Measurements from ENCODE around the gene PPP2R5E. TPM values are rescaled to one million over a fixed set of nuclear protein-coding genes. Genes with fewer than 3 reads are reported as not detected.

The PPP2R5E gene
- total and polyA plus RNA-seq, 8 donors: 33.4 to 45.3 (median 38.5) TPM

DNA sequence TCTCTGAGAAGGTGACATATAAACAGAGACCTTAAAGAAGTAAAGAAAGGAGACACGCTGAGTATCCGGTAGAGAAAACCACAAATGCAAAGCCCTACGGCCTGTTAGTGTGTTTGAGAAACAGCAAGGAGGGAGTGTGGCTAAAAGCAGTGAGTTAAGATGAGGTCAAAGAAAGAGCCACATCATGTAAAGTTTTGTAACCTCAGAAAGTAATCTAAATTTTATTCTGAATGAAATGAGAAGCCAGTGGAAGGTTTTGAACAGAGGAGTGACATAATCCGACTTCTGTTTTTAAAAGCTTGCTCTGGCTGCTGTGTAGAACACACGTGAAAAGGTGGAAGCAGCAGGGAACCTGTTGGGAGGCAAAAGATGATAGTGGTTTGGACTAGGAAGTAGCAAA, 32.6 kb downstream of the PPP2R5E start:
- Histone ChIP-seq H3K27ac (no peak overlapping the region), H3K9me3 (no peaks in the 10 kb centered on the region), H3K4me3 (no peak overlapping the region), H3K36me3 (no peaks in the 10 kb centered on the region), H3K27me3 (no peaks in the 10 kb centered on the region), H3K4me1 (peaks cover 0 to 16% of the 10 kb centered on the region in 2 donors)
- ATAC-seq (no peak), DNase-seq (no peak)
- TF ChIP-seq, protein P1, sequence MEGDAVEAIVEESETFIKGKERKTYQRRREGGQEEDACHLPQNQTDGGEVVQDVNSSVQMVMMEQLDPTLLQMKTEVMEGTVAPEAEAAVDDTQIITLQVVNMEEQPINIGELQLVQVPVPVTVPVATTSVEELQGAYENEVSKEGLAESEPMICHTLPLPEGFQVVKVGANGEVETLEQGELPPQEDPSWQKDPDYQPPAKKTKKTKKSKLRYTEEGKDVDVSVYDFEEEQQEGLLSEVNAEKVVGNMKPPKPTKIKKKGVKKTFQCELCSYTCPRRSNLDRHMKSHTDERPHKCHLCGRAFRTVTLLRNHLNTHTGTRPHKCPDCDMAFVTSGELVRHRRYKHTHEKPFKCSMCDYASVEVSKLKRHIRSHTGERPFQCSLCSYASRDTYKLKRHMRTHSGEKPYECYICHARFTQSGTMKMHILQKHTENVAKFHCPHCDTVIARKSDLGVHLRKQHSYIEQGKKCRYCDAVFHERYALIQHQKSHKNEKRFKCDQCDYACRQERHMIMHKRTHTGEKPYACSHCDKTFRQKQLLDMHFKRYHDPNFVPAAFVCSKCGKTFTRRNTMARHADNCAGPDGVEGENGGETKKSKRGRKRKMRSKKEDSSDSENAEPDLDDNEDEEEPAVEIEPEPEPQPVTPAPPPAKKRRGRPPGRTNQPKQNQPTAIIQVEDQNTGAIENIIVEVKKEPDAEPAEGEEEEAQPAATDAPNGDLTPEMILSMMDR (IDR thresholded peaks at IDR 0.05): no peak
- intact Hi-C loops (cut with DNase I): no loop called here

- no peak overlapping the region for H3K4me3 ChIP-seq
- TF ChIP-seq, protein P1 (IDR thresholded peaks at IDR 0.05): no peak
- no peaks in the 10 kb centered on the region for H3K36me3 ChIP-seq
- intact Hi-C loops (cut with DNase I): no loop called here
- H3K27me3 ChIP-seq: no peaks in the 10 kb centered on the region
- no peak overlapping the region for H3K27ac ChIP-seq
- H3K9me3 ChIP-seq: no peaks in the 10 kb centered on the region
- peaks cover 0 to 3% of the 10 kb centered on the region in 2 donors for H3K4me1 ChIP-seq
- peak; percentile 94 for ATAC-seq
- DNase-seq: peak in 2 of 4 donors; percentile 28 to 42
Observed at GRCh38 chr14:63508033-63508432, 35.1 kb downstream of the PPP2R5E start.

- H3K4me3 ChIP-seq: no peak overlapping the region
- intact Hi-C loops (cut with DNase I): no loop called here
Observed at GRCh38 chr14:63504648-63505047, 38.5 kb downstream of the PPP2R5E start.

DNA sequence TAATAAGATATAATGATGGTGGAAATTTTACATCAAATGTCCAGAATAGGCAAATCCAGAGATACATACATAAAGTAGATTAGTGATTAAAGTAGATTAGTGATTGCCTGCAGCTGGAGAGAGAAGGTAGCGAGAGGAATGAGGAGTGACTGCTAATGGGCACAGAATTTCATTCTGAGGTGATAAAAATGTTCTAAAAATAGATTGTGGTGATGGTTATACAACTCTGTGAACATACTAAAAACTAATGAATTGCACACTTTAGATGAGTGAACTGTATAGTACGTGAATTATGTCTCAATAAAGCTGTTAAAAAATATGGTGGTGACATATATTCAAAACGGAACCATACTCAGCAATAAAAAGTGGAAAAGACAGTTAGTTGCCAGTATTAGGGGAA, 41.7 kb downstream of the PPP2R5E start:
- intact Hi-C loops (cut with DNase I): no loop called here
- TF ChIP-seq, protein P1 (IDR thresholded peaks at IDR 0.05): no peak
- Histone ChIP-seq H3K4me3 (no peak overlapping the region), H3K27ac (no peak overlapping the region), H3K36me3 (no peaks in the 10 kb centered on the region), H3K27me3 (no peaks in the 10 kb centered on the region), H3K9me3 (no peaks in the 10 kb centered on the region), H3K4me1 (peaks cover 0 to 18% of the 10 kb centered on the region in 2 donors)
- ATAC-seq (no peak), DNase-seq (no peak)

More at GRCh38 chr14:63504648-63505047, 38.5 kb downstream of the PPP2R5E start:
- ATAC-seq: no peak
- no peaks in the 10 kb centered on the region for H3K36me3 ChIP-seq
- H3K27ac ChIP-seq: no peak overlapping the region
- no peak for DNase-seq
- no peaks in the 10 kb centered on the region for H3K9me3 ChIP-seq
- H3K27me3 ChIP-seq: no peaks in the 10 kb centered on the region
- H3K4me1 ChIP-seq: peaks cover 0 to 3% of the 10 kb centered on the region in 2 donors
- TF ChIP-seq, protein P1 (IDR thresholded peaks at IDR 0.05): no peak

DNA sequence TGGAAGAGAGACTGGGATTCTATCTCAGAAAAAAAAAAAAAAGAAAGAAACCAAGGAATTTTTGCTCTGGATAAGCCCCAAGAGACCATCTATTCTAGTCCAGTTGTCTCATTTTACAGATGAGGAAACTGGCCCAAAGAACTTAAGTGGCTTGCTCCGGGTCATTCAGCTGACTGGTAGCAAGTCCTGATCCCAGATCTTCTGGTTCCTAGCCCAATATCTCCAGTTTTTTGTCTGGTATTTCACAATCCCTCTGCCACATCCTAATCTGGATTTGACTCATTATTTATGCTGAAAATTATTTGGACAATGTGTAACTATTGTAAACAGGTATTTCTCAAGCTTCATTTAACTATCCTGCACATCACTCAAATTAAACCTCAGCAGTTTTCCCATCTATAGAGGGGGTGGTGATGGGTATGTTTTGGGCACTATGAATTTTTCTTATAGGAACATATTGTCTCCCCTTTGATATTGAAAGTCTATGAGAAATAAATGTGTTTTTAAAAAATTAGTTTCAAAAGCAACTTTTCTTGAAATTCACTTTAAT, 43.4 kb downstream of the PPP2R5E start:
- ATAC-seq (no peak), DNase-seq (no peak)
- no peaks in the 10 kb centered on the region for H3K9me3 ChIP-seq
- TF ChIP-seq, protein P1 (IDR thresholded peaks at IDR 0.05): no peak
- no peaks in the 10 kb centered on the region for H3K27me3 ChIP-seq
- intact Hi-C loops (cut with DNase I): no loop called here
- H3K4me3 ChIP-seq: no peak overlapping the region
- no peak overlapping the region for H3K27ac ChIP-seq
- no peaks in the 10 kb centered on the region for H3K36me3 ChIP-seq
- H3K4me1 ChIP-seq: peaks cover 0 to 25% of the 10 kb centered on the region in 2 donors

All from left lung (tissue), 10 donors.